CD4-positive, alpha-beta T cell treated with Interleukin-15 for 4 hours (primary cell): ENCODE measurements around the gene SBF2.
"Not testable (repeated sequence)": the region's sequence is repeated elsewhere in the genome, so short reads cannot be mapped to it uniquely, and the experiment has no call there.

Source experiments
- DNase-seq: peaks from one replicate; pipeline ENCODE4 v3.0.0-alpha.2; 2020; ENCODE audit warnings: low spot score

SBF2 gene

DNA sequence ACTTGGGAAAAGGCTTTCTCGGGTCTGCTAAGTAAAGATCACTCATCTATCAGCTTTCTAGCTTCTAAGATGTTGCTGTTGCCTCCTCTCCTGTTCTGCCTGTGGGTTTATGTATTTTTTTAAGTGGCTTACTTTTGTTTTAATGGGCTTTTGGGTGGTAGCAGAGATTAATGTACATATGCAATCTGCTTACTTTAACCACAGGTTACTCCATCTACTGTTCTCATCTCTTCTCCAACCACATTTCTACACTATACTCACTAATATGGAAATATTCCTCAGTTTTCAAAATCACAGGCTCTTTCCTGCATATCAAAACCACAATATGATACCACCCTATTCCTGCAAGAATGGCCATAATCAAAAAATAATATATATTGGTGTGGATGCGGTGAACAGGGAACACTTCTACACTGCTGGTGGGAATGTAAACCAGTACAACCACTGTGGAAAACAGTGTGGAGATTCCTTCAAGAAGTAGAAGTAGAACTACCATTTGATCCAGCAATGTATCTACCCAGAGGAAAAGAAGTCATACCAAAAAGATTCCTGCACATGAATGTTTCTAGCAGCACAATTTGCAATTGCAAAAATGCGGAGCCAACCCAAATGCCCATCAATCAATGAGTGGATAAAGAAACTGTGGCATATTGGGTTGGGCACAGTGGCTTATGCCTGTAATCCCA lies 341.4 kb downstream of the SBF2 start:
- DNase-seq: no peak

DNA sequence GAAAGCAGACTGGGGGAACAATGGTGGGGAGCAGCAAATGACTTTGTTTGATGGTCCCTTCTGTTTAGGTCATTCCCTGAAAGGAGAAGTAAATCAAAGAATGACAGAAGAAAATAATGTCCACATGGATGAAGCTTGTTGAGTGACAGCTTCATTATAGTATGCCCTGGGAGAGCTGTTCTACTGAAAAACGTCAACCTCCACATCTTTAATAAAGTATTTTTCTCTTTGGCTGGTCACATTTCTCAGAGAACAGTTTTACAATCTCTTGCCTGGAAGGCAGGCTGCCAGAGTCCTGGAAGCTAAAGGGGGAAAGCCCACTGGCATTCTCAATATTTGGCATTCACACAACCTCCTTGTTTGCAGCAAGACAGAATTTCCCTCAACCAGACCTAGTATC lies 342.2 kb downstream of the SBF2 start:
- DNase-seq: no peak

DNA sequence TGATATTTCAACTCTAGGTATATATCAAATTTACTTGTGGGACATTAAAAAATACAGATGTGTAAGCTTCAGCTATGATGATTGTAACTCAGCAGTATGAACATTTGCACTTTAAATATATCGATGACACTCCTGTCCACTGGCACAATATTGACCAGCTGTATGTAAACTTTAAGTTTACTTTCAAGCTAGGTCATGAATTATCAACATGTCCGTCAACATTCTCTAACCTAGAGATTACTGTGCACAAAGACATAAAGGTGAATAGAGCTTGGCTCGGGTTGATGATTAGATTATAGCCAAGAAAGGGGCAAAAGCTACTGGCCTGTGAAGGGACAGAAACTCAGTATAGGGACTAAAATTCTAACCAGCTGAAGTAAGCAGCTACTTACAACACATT lies 343.6 kb downstream of the SBF2 start:
- DNase-seq: no peak

- DNase-seq: no peak
Measured at GRCh38 chr11:9947231-9947864, 346.7 kb downstream of the SBF2 start.

DNA sequence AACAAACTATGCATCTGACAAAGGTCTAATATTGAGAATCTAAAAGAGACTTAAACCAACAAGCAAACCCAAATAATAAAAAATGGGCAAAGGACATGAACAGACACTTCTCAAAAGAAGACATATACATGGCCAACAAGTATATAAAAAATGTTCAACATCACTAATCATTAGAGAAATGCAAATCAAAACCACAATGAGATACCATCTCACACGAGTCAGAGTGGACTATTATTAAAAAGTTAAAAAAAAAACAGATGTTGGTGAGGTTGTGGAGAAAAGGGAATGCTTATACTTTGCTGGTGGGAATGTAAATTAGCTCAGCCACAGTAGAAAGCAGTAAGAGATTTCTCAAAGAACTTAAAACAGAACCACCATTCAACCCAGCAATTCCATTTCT lies 348.3 kb downstream of the SBF2 start:
- DNase-seq: not testable (repeated sequence)

GRCh38 chr11:9943386-9944110 lies 350.5 kb downstream of the SBF2 start:
- DNase-seq: no peak

DNA sequence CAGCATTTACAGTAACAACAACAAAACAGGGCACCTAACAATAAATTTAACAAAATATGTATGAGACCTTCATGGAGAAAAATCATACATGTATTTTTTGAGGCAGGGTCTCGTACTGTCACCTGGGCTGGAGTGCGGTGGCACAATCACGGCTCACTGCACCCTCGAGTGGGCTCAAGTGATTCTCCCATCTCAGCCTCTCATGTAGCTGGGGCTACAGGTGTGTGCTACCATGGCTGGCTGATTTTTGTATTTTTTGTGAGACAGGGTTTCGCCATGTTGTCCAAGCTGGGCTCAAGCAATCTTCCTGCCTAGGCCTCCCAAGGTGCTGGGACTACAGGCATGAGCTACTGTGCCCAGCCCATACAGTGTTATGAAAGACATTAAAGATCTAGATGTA lies 352.0 kb downstream of the SBF2 start:
- no peak for DNase-seq

DNA sequence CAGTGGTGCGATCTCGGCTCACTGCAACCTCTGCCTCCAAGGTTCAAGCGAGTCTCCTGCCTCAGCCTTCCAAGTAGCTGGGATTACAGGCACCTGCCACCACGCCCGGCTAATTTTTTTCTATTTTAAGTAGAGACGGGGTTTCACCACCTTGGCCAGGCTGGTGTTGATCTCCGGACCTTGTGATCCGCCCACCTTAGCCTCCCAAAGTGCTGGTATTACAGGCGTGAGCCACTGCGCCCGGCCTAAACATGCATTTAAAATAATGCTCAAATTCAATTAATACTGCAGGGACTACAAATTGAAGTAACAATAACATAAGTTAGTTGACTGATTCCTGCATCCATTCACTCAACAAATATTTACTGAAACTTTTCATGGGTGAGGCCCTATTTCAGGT lies 354.9 kb downstream of the SBF2 start:
- not testable (repeated sequence) for DNase-seq

GRCh38 chr11:9936754-9937153 lies 357.3 kb downstream of the SBF2 start:
- DNase-seq: no peak

DNA sequence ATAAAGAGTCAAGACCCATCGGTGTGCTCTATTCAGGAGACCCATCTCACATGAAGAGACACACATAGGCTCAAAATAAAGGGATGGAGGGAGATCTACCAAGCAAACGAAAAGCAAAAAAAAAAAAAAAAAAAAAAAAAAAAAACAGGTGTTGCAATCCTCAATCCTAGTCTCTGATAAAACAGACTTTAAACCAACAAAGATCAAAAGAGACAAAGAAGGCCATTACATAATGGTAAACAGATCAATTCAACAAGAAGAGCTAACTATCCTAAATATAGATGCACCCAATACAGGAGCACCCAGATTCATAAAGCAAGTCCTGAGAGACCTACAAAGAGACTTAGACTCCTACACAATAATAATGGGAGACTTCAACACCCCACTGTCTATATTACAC lies 361.2 kb downstream of the SBF2 start:
- DNase-seq: not testable (repeated sequence)

- not testable (repeated sequence) for DNase-seq
Measured at GRCh38 chr11:9930562-9931331, 363.3 kb downstream of the SBF2 start.

DNA sequence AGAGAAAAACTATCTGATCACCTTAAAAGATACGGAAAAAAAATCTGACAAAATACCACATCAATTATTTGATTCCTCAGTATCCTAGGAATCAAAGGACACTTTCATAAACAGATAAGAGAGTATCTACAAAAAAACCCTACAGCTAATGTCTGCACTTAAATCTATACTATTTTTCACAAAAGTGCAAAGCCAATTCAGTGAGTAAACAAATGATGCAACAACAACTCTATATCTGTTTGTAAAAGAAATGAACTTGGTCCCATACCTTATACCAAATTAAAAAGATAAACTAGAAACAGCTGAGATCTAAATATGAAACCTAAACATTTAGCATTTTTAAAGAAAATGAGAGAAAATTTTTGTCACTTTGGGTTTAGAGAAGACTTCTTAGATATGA lies 366.3 kb downstream of the SBF2 start:
- no peak for DNase-seq

- no peak for DNase-seq
Measured at GRCh38 chr11:9923280-9923679, 370.7 kb downstream of the SBF2 start.

DNA sequence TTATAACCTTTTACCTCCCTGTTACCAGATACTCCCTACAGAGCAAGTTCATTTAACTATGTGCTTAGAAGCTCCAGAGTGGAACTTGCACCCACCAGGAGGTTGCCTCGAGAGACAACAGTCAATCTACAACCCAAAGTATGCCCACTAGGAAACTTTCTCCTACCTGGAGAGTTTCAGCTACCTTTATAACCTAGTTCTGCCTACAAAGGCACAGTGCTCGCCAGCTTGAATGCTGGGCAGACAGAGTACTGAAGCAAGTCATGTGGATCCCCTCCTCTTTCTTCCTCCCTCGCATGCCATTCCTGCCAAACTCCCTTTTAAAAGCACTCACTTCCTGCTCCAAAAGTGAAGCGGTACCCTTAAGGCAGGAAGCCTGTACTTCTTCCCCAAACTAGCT lies 371.2 kb downstream of the SBF2 start:
- DNase-seq: no peak

DNA sequence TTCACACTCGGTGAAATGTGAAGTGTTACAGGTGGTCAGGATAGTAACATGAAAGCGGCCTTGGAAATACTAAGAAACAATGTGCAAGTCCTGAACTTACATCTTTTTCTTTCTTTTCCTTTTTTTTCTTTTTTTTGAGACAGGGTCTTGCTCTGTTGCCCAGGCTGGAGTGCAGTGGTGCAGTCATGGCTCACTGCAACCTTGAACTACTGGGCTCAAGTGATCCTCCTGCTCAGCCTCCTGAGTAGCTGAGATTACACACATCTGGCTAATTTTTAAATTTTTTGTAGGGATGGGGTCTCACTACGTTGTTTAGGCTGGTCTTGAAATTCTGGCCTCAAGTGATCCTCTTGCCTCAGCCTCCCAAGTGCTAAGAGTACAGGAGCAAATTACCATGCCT lies 377.5 kb downstream of the SBF2 start:
- DNase-seq: no peak

GRCh38 chr11:9914064-9914463 lies 380.0 kb downstream of the SBF2 start:
- no peak for DNase-seq

DNA sequence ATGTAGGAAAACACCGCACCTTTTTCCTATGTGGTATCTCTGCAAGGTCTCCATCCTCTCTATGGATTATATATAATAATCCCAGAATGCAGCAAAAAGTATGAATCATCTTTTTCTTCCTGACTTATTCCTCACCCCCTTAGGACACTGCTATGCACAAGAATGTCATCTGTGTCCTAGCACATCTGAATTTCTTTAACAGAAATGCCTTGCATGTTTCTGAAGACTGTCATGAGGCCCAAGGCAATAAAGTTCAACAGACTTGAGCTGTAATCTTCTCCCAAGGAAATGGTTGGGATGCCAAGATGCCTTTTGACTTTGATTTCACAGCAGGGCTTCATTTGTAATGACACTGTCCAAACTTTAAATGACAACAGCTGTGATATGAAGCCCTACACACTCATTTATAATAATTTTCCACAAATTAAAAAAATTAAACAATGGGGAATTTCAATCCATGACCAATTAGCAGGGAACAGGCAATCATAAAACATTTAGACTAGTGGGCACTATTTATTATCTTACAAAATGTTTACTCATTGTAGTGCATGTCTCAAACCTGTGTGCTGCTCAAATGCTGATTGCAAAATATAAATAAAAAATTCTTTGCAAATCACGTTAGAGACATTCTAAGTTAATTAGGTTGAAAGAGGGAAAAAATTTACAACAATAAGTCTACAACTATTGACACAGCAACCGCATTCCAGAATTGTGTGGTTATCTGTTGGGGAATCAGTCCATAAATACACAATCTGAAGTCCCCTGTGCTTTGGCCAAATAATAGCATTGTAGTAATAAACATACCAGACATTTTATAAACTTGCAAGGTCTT lies 387.8 kb downstream of the SBF2 start:
- no peak for DNase-seq

DNA sequence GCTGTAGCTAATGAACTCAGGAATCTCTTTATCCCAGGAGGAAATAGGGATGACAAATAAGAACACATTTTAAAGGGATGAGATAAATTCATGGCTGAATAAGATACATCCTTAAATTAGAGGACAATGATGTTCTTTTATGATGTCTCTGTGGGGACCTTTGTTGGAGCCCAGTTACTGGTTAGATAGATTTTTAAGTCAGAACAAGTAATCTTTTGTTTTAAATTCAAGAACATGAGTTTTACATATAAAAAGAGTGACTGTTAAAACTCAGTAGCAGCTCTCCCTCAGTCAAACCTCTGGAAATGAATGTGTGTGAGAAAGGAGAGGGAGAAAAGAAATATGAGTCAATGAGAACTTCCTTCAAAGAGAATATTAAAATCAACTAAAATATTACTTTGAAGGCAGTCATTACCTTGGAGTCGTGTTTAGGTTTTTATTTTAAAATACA lies 388.5 kb downstream of the SBF2 start:
- no peak for DNase-seq

- DNase-seq: no peak
Measured at GRCh38 chr11:9903579-9903978, 390.4 kb downstream of the SBF2 start.

- no peak for DNase-seq
Measured at GRCh38 chr11:9901943-9902342, 392.1 kb downstream of the SBF2 start.

DNA sequence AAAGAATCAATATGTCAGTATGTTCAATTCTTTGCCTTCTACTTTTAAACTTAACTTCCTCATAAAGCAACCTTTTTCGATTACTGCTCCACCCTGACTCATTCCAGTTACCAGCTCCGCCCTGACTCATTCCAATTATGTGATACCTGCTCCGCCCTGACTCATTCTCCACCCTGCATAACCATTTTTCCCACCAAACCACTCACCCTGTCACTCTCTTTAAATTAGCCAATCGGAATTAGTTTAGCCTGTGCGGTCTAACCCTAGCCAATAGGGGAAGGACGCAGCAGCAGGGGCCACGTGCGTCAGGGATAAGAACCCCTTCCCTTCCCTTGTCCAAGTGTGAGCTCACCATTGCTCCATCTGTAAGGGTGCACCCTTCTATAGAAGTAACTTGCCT lies 393.8 kb downstream of the SBF2 start:
- not testable (repeated sequence) for DNase-seq

- DNase-seq: no peak
Measured at GRCh38 chr11:9899676-9900075, 394.3 kb downstream of the SBF2 start.
